NCI-H2029 (cell line): ENCODE results near the gene AIG1.
"Not testable (repeated sequence)": the region's sequence is repeated elsewhere in the genome, so short reads cannot be mapped to it uniquely, and the experiment has no call there.

Source experiments
- DNase-seq: peaks from one replicate; lab custom pipeline; 2025; lab: John Stamatoyannopoulos, UW

Gene AIG1

GRCh38 chr6:143127941-143128680 is 67.4 kb downstream of the AIG1 start:
- no peak for DNase-seq

GRCh38 chr6:143128681-143129015 is 68.0 kb downstream of the AIG1 start:
- DNase-seq, result no peak

GRCh38 chr6:143130928-143131327 is 70.2 kb downstream of the AIG1 start:
- no peak for DNase-seq

GRCh38 chr6:143135325-143135724 is 74.6 kb downstream of the AIG1 start:
- DNase-seq, result no peak

- DNase-seq, result no peak
Observed at GRCh38 chr6:143135797-143136561, 75.3 kb downstream of the AIG1 start.

GRCh38 chr6:143136647-143137046 is 76.0 kb downstream of the AIG1 start:
- no peak for DNase-seq

- no peak for DNase-seq
Observed at GRCh38 chr6:143139239-143139784, 78.6 kb downstream of the AIG1 start.

- not testable (repeated sequence) for DNase-seq
Observed at GRCh38 chr6:143139884-143140283, 79.2 kb downstream of the AIG1 start.

GRCh38 chr6:143140767-143141166 is 80.1 kb downstream of the AIG1 start:
- no peak for DNase-seq

- no peak for DNase-seq
Observed at GRCh38 chr6:143141442-143141841, 80.8 kb downstream of the AIG1 start.

GRCh38 chr6:143146186-143146851 is 85.6 kb downstream of the AIG1 start:
- no peak for DNase-seq

GRCh38 chr6:143149771-143150170 is 89.1 kb downstream of the AIG1 start:
- DNase-seq, result no peak

- DNase-seq, result no peak
Observed at GRCh38 chr6:143150281-143150680, 89.6 kb downstream of the AIG1 start.

- no peak for DNase-seq
Observed at GRCh38 chr6:143151381-143151780, 90.7 kb downstream of the AIG1 start.

GRCh38 chr6:143155681-143156080 is 95.0 kb downstream of the AIG1 start:
- no peak for DNase-seq

GRCh38 chr6:143157131-143157530 is 96.4 kb downstream of the AIG1 start:
- no peak for DNase-seq

GRCh38 chr6:143158113-143158581 is 97.5 kb downstream of the AIG1 start:
- DNase-seq, result no peak

GRCh38 chr6:143159001-143159400 is 98.3 kb downstream of the AIG1 start:
- DNase-seq, result no peak

- no peak for DNase-seq
Observed at GRCh38 chr6:143160015-143160414, 99.3 kb downstream of the AIG1 start.

- no peak for DNase-seq
Observed at GRCh38 chr6:143160439-143161220, 99.9 kb downstream of the AIG1 start.

GRCh38 chr6:143163621-143164020 is 102.9 kb downstream of the AIG1 start:
- DNase-seq, result no peak

GRCh38 chr6:143164565-143165105 is 103.9 kb downstream of the AIG1 start:
- DNase-seq, result no peak
